Measurements from ENCODE around the gene METTL21A.

The METTL21A gene

GRCh38 chr2:207612714-207613113 is 12.5 kb downstream of the METTL21A start:
- no peak for DNase-seq (ENCODE audit: low read depth)
- no peak for TF ChIP-seq CTCF (IDR thresholded peaks at IDR 0.05; ENCODE audit: insufficient read depth, low read depth, low read length, missing control alignments)
- no peak overlapping the region for H3K4me3 ChIP-seq (ENCODE audit: low read length)

GRCh38 chr2:207606829-207607228 is 18.4 kb downstream of the METTL21A start:
- no peak for DNase-seq (ENCODE audit: low read depth)
- H3K4me3 ChIP-seq (ENCODE audit: low read length) = no peak overlapping the region
- no peak for TF ChIP-seq CTCF (IDR thresholded peaks at IDR 0.05; ENCODE audit: insufficient read depth, low read depth, low read length, missing control alignments)

GRCh38 chr2:207606399-207606798 is 18.8 kb downstream of the METTL21A start:
- no peak for TF ChIP-seq CTCF (IDR thresholded peaks at IDR 0.05; ENCODE audit: insufficient read depth, low read depth, low read length, missing control alignments)

GRCh38 chr2:207603486-207603885 is 21.7 kb downstream of the METTL21A start:
- no peak for DNase-seq (ENCODE audit: low read depth)
- no peak for TF ChIP-seq CTCF (IDR thresholded peaks at IDR 0.05; ENCODE audit: insufficient read depth, low read depth, low read length, missing control alignments)
- no peak overlapping the region for H3K4me3 ChIP-seq (ENCODE audit: low read length)

More at GRCh38 chr2:207606399-207606798, 18.8 kb downstream of the METTL21A start:
- DNase-seq (ENCODE audit: low read depth) = no peak
- H3K4me3 ChIP-seq (ENCODE audit: low read length) = no peak overlapping the region

- no peak overlapping the region for H3K4me3 ChIP-seq (ENCODE audit: low read length)
- DNase-seq (ENCODE audit: low read depth) = no peak
- TF ChIP-seq CTCF (IDR thresholded peaks at IDR 0.05; ENCODE audit: insufficient read depth, low read depth, low read length, missing control alignments) = no peak
Measured at GRCh38 chr2:207601774-207602173, 23.4 kb downstream of the METTL21A start.

- no peak for TF ChIP-seq CTCF (IDR thresholded peaks at IDR 0.05; ENCODE audit: insufficient read depth, low read depth, low read length, missing control alignments)
- no peak overlapping the region for H3K4me3 ChIP-seq (ENCODE audit: low read length)
- no peak for DNase-seq (ENCODE audit: low read depth)
Measured at GRCh38 chr2:207600231-207600630, 25.0 kb downstream of the METTL21A start.

- no peak for DNase-seq (ENCODE audit: low read depth)
- no peak for TF ChIP-seq CTCF (IDR thresholded peaks at IDR 0.05; ENCODE audit: insufficient read depth, low read depth, low read length, missing control alignments)
- H3K4me3 ChIP-seq (ENCODE audit: low read length) = no peak overlapping the region
Measured at GRCh38 chr2:207599636-207600035, 25.6 kb downstream of the METTL21A start.

Data from epithelial cell of esophagus (primary cell).